Stimulated activated CD4-positive, alpha-beta T cell treated with anti-CD3 and anti-CD28 coated beads, Interleukin-4, amount 100 ng/mL, for 4 hours (primary cell): Measurements from ENCODE around the gene CHCHD3.
"Not testable (repeated sequence)": the region's sequence is repeated elsewhere in the genome, so short reads cannot be mapped to it uniquely, and the experiment has no call there.

Source experiments
- DNase-seq, 2 experiments: peaks; one replicate each; pipeline ENCODE4 v3.0.0-alpha.2; 2020

The CHCHD3 gene

GRCh38 chr7:132999845-133000244 lies 82.0 kb downstream of the CHCHD3 start:
- no peak for DNase-seq

- DNase-seq = no peak
Observed at GRCh38 chr7:132998763-132999162, 83.1 kb downstream of the CHCHD3 start.

GRCh38 chr7:132997505-132997904 lies 84.4 kb downstream of the CHCHD3 start:
- no peak for DNase-seq

GRCh38 chr7:132996581-132997242 lies 85.2 kb downstream of the CHCHD3 start:
- no peak for DNase-seq

- no peak for DNase-seq
Observed at GRCh38 chr7:132993377-132994013, 88.4 kb downstream of the CHCHD3 start.

- no peak for DNase-seq
Observed at GRCh38 chr7:132991615-132992587, 90.0 kb downstream of the CHCHD3 start.

GRCh38 chr7:132988117-132988516 lies 93.8 kb downstream of the CHCHD3 start:
- DNase-seq = no peak

GRCh38 chr7:132980402-132980801 lies 101.5 kb downstream of the CHCHD3 start:
- DNase-seq = no peak

- no peak for DNase-seq
Observed at GRCh38 chr7:132979524-132979923, 102.4 kb downstream of the CHCHD3 start.

GRCh38 chr7:132977234-132977633 lies 104.7 kb downstream of the CHCHD3 start:
- DNase-seq = no peak

- no peak for DNase-seq
Observed at GRCh38 chr7:132972745-132973144, 109.1 kb downstream of the CHCHD3 start.

GRCh38 chr7:132970257-132970656 lies 111.6 kb downstream of the CHCHD3 start:
- DNase-seq = no peak

- DNase-seq = no peak
Observed at GRCh38 chr7:132969520-132969919, 112.4 kb downstream of the CHCHD3 start.

GRCh38 chr7:132967470-132967848 lies 114.4 kb downstream of the CHCHD3 start:
- DNase-seq = not testable (repeated sequence)

- DNase-seq = no peak
Observed at GRCh38 chr7:132966754-132967469, 115.0 kb downstream of the CHCHD3 start.

GRCh38 chr7:132965951-132966350 lies 115.9 kb downstream of the CHCHD3 start:
- DNase-seq = no peak

- no peak for DNase-seq
Observed at GRCh38 chr7:132964876-132965275, 117.0 kb downstream of the CHCHD3 start.

- DNase-seq = no peak
Observed at GRCh38 chr7:132959891-132960290, 122.0 kb downstream of the CHCHD3 start.

GRCh38 chr7:132956556-132956955 lies 125.3 kb downstream of the CHCHD3 start:
- no peak for DNase-seq

GRCh38 chr7:132953468-132953867 lies 128.4 kb downstream of the CHCHD3 start:
- DNase-seq = no peak

- no peak for DNase-seq
Observed at GRCh38 chr7:132950725-132951124, 131.2 kb downstream of the CHCHD3 start.

GRCh38 chr7:132947011-132947410 lies 134.9 kb downstream of the CHCHD3 start:
- DNase-seq = no peak

GRCh38 chr7:132944774-132945173 lies 137.1 kb downstream of the CHCHD3 start:
- no peak for DNase-seq
